GM18951 (cell line): Measurements from ENCODE around the gene EPHA7.

Experiments used
- POLR2A ChIP-seq: IDR thresholded peaks from 4 replicates; pipeline ENCODE4 v1.6.1; 2011; ENCODE audit warnings: mild to moderate bottlenecking; ENCODE audit not compliant: insufficient read length, insufficient read depth; ENCODE audit errors: extremely low read depth
- in situ Hi-C: fragments of 300-500 bp; cut with MboI; formaldehyde crosslinking; loops from one replicate; pipeline ENCODE4 v1.12.0; 2022; ENCODE audit warnings: low sequenced_read_pairs, mixed read lengths, inconsistent platforms; ENCODE audit not compliant: unreplicated experiment

EPHA7 gene

GRCh38 chr6:93238632-93239031 is 180.7 kb downstream of the EPHA7 start:
- in situ Hi-C loops: no loop called here

GRCh38 chr6:93235775-93236174 is 183.6 kb downstream of the EPHA7 start:
- TF ChIP-seq POLR2A: no peak
- in situ Hi-C loops: no loop called here

More at GRCh38 chr6:93238632-93239031, 180.7 kb downstream of the EPHA7 start:
- TF ChIP-seq POLR2A: no peak

GRCh38 chr6:93226822-93227221 is 192.5 kb downstream of the EPHA7 start:
- in situ Hi-C loops: no loop called here
- no peak for TF ChIP-seq POLR2A

GRCh38 chr6:93222071-93222851 is 197.1 kb downstream of the EPHA7 start:
- no peak for TF ChIP-seq POLR2A
- in situ Hi-C loops: no loop called here

GRCh38 chr6:93219447-93219846 is 199.9 kb downstream of the EPHA7 start:
- in situ Hi-C loops: no loop called here
- TF ChIP-seq POLR2A: no peak

- no peak for TF ChIP-seq POLR2A
- in situ Hi-C loops: no loop called here
Observed at GRCh38 chr6:93218096-93218495, 201.3 kb downstream of the EPHA7 start.

- no peak for TF ChIP-seq POLR2A
- in situ Hi-C loops: no loop called here
Observed at GRCh38 chr6:93213028-93213427, 206.3 kb downstream of the EPHA7 start.

GRCh38 chr6:93210908-93211307 is 208.5 kb downstream of the EPHA7 start:
- in situ Hi-C loops: no loop called here
- TF ChIP-seq POLR2A: no peak

GRCh38 chr6:93209358-93209757 is 210.0 kb downstream of the EPHA7 start:
- no peak for TF ChIP-seq POLR2A
- in situ Hi-C loops: no loop called here

GRCh38 chr6:93196406-93196970 is 222.9 kb downstream of the EPHA7 start:
- in situ Hi-C loops: no loop called here
- TF ChIP-seq POLR2A: no peak

GRCh38 chr6:93194480-93194879 is 224.9 kb downstream of the EPHA7 start:
- in situ Hi-C loops: no loop called here
- TF ChIP-seq POLR2A: no peak

GRCh38 chr6:93193868-93194267 is 225.5 kb downstream of the EPHA7 start:
- TF ChIP-seq POLR2A: no peak
- in situ Hi-C loops: no loop called here
